ENCODE results near the gene GTF3C6. TPM values are rescaled to one million over a fixed set of nuclear protein-coding genes. Genes with fewer than 3 reads are reported as not detected.

GTF3C6 gene
- total RNA-seq, 4 donors from 2014 or later = 26.2 to 48.8 (median 34.7) TPM

GRCh38 chr6:110939429-110940200 lies 18.9 kb upstream of the GTF3C6 start:
- ATAC-seq (ENCODE audit: low FRiP score) (no peak), DNase-seq (ENCODE audit: low spot score) (no peak)
- TF ChIP-seq, protein P1, sequence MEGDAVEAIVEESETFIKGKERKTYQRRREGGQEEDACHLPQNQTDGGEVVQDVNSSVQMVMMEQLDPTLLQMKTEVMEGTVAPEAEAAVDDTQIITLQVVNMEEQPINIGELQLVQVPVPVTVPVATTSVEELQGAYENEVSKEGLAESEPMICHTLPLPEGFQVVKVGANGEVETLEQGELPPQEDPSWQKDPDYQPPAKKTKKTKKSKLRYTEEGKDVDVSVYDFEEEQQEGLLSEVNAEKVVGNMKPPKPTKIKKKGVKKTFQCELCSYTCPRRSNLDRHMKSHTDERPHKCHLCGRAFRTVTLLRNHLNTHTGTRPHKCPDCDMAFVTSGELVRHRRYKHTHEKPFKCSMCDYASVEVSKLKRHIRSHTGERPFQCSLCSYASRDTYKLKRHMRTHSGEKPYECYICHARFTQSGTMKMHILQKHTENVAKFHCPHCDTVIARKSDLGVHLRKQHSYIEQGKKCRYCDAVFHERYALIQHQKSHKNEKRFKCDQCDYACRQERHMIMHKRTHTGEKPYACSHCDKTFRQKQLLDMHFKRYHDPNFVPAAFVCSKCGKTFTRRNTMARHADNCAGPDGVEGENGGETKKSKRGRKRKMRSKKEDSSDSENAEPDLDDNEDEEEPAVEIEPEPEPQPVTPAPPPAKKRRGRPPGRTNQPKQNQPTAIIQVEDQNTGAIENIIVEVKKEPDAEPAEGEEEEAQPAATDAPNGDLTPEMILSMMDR (IDR thresholded peaks at IDR 0.05) = no peak

GRCh38 chr6:110944681-110945151 lies 13.8 kb upstream of the GTF3C6 start:
- DNase-seq (ENCODE audit: low spot score) = no peak
- ATAC-seq (ENCODE audit: low FRiP score) = peak; percentile 92
- TF ChIP-seq, protein P1 (IDR thresholded peaks at IDR 0.05) = no peak

GRCh38 chr6:110946498-110946897 lies 12.0 kb upstream of the GTF3C6 start:
- DNase-seq (ENCODE audit: low spot score) = no peak
- TF ChIP-seq, protein P1 (IDR thresholded peaks at IDR 0.05) = no peak
- no peak for ATAC-seq (ENCODE audit: low FRiP score)

GRCh38 chr6:110949679-110950285 lies 8.7 kb upstream of the GTF3C6 start:
- TF ChIP-seq, protein P1 (IDR thresholded peaks at IDR 0.05) = no peak
- ATAC-seq (ENCODE audit: low FRiP score) = no peak
- DNase-seq (ENCODE audit: low spot score) = no peak

GRCh38 chr6:110950440-110950839 lies 8.1 kb upstream of the GTF3C6 start:
- TF ChIP-seq, protein P1 (IDR thresholded peaks at IDR 0.05) = no peak
- no peak for DNase-seq (ENCODE audit: low spot score)
- ATAC-seq (ENCODE audit: low FRiP score) = no peak

DNA sequence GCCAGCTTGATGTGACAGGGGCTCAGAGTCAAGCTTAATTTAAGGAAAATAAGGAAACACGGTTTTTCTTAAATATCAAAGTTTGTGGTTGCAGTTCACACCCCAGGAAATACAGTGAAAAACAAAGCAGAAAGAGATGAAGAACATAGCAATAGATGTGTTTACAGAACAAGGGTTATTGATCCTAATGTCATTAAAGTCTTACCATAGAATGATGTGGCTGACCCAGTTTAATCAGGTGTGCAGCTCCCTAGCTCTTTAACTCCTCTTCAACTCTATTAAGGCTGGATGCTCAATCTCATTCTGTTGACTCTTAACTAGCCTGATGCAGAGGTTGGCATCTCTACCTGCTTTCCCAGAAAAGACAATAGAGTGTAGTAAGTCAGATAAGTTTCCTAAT lies 7.5 kb upstream of the GTF3C6 start:
- TF ChIP-seq, protein P1 (IDR thresholded peaks at IDR 0.05) = no peak
- DNase-seq (ENCODE audit: low spot score) (no peak), ATAC-seq (ENCODE audit: low FRiP score) (no peak)

Measured in omental fat pad (tissue), 4 donors.